B cell (primary cell): Measurements from ENCODE around the gene TBC1D23.

ENCODE experiments used
- CTCF ChIP-seq: fragments of 200-600 bp; IDR thresholded peaks from one replicate; pipeline ENCODE4 v1.8.0; 2022; ENCODE audit warnings: antibody characterized with exemption, mild to moderate bottlenecking
- EZH2 ChIP-seq: IDR thresholded peaks from 2 replicates; pipeline ENCODE4 v1.6.1; 2012; ENCODE audit warnings: borderline replicate concordance, low read depth, mild to moderate bottlenecking, moderate library complexity, low read length; ENCODE audit not compliant: insufficient read depth, poor library complexity, severe bottlenecking

- TF ChIP-seq CTCF (no peak), EZH2 (no peak)
These were observed 13.6 kb downstream of the TBC1D23 start for GRCh38 chr3:100274361-100274760.
